GM21381 (cell line): ENCODE results near the gene FRMD3.
"Not testable (repeated sequence)": the region's sequence is repeated elsewhere in the genome, so short reads cannot be mapped to it uniquely, and the experiment has no call there.

Source experiments
- ATAC-seq: cut with Tn5 transposase; IDR thresholded peaks from one replicate; pipeline ENCODE4 v1.9.1; 2021; ENCODE audit warnings: mild to moderate bottlenecking, moderate library complexity; ENCODE audit not compliant: unreplicated experiment

FRMD3 gene

DNA sequence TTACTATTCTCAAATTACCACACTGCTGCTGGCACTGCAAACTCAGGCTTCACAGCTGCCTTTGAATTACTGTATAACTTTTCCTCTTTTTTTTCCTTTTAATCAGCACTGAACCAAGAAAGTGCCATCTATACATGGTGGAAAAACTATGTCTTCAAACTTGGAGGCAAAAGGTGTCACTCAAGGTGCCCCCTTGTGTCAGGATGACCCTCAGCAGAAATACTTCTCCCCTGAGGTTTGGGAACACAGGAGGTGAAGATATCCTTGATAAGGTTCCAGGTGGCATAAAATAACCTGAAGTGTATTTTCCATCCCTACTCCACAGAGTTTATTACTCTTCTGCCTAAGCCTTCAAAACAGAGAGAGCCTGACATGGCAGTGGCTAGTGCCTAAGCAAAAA is 14.5 kb downstream of the FRMD3 start:
- ATAC-seq = no peak

DNA sequence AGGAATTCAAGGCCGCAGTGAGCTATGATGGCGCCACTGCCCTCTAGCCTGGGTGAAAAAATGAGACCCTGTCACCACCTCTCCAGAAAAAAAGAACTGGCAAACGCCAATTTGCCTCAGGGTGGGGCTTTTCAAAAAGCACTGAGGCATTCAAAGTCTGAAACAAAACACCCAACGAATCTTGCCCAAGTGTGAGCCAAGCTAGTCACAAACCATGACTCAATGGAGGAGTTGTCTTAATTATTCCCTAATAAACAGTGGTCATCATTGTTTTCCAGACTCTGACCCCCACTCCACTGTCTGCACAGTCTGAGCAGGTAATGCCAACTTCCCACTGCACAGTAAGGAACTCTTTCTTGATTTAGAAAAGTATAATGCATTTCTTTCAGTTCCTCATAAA is 16.8 kb downstream of the FRMD3 start:
- no peak for ATAC-seq

DNA sequence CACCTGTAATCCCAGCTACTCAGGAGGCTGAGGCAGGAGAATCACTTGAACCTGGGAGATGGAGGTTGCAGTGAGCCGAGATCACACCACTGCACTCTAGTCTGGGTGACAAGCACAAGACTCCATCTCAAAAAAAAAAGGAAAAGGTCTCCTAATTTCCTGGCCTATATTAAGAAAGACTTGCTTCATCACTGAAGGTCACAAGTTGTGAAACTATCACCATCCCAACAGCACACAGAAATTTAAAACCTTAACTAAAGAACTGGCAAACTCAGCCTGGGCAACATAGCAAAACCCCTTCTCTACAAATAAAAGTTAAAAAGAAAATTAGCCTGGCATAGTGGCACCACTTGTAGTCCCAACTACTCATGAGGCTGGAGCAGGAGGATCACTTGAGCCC is 17.2 kb downstream of the FRMD3 start:
- ATAC-seq = no peak

DNA sequence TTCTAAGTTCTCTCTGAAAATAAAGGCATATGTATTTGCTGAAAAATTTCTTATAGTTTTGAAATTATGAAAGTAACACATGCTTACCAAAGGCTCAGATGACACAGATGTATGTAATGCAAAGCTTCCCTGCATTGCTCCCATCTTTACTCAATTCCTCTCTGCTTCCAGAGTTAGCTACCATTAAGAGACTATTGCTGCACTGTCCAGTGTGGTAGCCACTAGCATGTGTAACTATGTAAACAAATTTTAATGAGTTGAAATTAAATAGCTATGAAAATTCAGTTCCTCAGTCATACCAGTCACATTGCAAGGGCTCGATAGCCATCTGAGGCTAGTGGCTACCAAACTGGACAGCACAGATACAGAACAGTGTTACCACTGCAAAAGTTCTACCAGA is 17.9 kb downstream of the FRMD3 start:
- ATAC-seq = no peak

DNA sequence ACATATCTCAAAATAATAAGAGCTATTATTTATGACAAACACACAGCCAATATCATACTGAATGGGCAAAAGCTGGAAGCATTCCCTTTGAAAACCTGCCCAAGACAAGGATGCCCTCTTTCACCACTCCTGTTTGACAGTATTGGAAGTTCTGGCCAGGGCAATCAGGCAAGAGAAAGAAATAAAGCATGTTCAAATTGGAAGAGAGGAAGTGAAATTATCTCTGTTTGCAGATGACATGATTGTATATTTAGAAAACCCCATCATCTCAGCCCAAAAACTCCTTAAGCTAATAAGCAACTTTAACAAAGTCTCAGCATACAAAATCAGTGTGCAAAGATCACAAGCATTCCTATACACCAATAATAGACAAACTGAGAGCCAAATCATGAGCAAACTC is 20.2 kb downstream of the FRMD3 start:
- not testable (repeated sequence) for ATAC-seq

DNA sequence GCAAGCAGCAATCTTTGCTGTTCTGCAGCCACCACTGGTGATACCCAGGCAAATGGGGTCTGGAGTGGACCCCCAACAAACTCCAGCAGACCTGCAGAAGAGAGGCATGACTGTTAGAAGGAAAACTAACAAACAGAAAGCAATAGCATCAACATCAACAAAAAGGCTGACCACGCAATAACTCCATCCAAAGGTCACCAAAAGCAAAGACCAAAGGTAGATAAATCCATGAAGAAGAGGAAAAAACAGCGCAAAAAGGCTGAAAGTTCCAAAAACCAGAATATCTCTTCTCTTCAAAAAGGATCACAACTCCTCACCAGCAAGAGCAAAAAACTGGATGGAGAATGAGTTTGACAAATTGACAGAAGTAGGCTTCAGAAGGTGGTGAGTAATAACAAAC is 23.4 kb downstream of the FRMD3 start:
- no peak for ATAC-seq

DNA sequence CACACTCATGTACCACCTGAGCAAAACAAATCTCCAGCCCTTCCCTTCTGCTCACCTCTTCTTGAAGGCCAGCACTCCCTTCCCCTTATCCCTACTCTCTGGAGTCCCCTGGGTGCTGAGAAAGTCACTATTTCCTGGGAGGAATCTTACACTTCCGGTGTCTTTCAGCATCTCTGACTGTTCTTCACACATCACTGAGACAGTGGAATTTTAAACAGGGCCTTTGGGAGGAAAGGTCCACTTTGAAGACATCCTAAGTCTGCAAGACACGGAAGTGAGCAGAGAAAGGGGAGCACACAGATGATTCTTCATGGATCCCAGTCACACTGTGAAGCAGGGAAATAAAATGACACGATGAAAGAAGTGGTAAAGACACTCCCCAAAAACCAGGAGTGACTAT is 25.6 kb downstream of the FRMD3 start:
- no peak for ATAC-seq

DNA sequence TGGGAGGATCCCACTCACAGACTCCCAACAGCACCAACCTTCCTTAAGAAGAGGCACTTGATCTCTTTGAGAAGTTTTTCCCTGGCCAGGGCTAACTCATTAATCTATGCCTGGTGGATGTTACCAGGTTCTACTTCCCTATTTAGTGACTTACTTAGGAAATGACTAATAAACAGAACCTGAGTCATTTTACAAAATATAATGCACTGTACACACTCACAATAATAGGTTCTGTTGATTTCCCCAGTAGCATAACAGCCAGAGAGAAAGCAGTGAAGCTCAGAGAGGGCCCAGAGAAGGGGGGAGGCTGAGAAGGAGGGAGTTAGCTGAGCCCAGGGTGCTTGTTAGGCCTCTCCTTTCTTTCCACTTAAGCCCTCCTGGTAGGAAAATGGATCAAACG is 27.1 kb downstream of the FRMD3 start:
- ATAC-seq = peak; percentile 86

DNA sequence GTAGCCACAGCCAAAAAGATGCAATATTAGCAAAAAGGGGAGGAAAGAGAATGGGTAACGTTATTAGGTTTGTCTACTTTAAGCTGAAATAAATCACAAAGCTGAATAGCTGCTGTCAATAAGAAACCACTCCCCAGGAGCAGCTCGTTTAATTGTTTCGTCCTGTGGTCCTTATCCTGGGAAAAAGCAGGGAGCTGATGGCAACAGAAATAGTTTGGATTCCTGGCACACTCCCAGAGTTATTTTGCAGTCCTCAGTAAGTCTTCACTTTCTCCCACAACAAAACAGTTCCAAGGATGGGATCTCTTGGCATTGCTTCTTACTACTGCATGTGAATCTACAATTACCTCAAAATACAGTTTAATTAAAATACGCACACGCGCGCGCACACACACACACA is 28.8 kb downstream of the FRMD3 start:
- ATAC-seq = no peak

DNA sequence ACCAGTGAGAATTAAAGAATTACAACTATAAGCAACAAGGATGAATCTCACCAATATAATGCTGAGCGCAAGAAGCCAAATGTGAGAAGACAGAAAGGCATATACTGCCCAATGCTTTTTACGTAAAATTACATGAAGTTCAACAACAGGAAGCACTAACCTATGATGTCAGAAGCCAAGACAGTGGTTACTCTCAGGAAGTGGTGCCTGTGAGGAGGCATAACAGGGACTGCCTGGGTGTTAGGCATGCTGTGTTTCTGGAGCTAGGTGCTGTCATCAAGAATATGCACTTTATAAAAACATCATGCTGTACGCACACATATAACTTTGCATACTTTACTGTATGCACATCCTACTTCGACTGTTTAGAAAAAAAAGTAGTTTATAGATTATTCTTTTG is 30.1 kb downstream of the FRMD3 start:
- no peak for ATAC-seq

DNA sequence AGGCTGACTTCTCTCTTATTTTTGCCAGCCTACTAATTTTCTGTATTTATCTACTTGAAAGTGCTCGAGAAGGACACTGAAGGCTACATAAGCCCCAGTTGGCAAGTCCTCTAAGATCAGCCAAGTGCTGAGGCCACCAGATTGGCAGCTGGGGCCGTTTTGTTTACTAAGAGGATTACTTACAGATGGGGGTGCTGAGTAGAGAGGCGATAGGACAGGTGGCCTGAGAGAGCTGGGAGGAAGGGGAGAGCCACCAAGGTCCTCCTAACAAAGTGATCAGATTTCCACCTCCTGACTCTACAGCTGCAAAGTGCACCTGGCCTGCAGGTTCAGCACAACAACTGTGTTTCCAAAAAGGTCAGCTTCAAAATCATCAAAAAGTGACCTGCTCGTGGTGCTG is 32.9 kb downstream of the FRMD3 start:
- ATAC-seq = no peak

DNA sequence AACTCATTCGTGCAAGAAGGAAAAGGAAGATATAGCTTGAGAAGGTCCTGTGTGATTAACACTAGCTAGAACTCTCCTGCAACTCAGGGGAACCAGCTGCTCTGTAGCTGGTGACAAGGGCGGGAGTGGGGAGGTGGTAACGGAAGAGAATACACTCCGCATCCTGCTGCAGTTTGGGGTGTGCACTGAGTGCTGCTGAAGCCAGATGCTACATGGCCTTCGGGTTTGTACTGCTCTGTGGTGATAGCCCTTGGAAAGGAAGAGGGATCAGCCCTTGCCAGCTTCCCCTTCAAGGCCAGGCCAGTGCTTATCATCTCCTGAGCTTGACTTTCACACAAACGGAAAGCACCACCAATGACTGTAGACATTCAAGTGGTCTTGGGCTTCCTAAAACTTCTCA is 34.3 kb downstream of the FRMD3 start:
- ATAC-seq = no peak

DNA sequence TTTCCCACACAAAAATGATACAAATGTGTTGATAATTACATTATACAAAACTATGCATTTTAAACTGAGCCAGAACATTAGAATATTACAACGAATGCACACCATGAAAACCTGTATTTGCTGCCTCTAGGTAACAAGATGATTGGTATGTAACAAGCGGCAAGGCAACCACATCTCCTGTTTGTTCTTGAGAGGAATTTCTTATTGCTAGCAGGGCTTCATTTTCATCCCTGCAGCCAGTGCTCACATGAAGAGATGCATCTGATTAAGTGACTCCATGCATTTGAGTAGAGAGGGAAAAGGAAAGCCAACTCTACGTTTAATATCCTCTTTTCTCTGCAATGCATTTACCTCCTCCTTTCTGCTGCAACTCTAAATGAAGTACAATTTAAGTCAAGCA is 36.6 kb downstream of the FRMD3 start:
- ATAC-seq = no peak

DNA sequence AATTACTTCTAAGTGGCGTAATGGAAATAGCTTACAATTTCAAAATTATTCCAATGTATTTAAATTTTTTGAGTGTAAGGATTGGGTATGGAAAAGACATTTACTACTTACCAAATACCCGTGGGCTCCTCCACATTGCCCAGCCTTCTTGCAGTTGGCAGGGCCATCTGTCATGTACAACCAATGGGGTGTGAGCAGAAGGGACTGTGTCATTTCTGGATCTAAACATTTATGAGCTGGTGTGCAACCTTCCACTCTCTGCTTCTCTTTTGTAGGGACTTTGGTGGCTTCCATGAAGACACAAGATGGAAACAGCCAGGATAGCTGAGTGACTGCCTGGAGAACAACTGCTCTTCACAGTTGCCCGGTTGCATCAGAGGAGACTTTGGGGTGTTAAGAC is 40.8 kb downstream of the FRMD3 start:
- no peak for ATAC-seq

DNA sequence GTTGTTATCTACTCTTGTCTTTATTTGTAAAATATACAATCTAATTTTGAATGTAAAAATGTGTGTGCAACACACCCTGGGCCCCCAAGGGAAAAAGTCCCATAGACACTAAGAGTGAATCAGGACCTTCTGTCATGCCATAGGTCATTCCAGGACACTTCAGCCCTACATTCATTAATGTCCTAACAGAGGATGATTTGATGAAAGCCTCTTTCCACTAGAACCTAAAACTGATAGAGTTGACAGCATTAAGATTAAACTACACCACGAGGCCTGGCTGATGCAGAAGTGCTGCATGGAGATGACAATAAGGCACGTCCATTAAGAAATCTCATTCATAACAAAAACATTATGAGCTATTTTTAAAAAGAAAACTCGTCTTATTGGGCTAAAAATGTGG is 46.2 kb downstream of the FRMD3 start:
- ATAC-seq = no peak

DNA sequence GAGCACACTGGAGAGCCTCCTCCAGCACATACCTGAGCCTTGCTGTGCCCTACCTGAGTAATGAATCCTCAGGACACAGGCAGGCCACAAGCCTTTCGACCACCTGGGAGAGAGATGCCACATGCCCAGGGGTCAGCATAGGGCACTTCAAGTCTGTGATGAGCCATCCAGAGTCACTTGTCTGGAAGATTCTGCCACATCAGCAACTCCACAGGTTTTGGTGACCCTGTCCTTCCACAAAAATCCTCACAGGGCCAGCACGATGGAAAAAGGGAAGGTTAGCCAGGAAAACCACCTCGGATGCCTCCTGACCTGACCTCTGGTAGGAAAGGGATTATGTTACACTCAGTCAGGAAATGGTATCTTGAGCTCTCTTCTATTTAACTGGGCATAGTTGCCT is 46.8 kb downstream of the FRMD3 start:
- ATAC-seq = no peak

DNA sequence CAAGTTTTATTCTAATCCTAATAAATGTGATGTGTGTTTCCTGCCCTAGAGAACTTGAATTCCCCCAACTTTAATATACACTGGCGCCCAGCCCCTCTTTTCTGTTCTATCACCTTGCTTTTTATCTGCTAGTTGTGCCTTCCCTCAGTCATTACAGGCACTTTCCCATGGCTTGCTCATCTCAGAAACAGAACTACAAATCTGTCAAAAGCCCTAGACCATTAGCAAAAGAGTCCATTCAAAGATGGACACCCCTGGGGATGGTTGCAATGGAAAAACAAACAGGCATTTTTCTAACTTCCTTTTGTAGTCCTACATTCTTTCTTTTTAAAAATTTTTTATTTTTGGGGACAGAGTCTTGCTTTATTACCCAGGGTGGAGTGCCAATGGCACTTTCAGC is 48.2 kb downstream of the FRMD3 start:
- no peak for ATAC-seq

DNA sequence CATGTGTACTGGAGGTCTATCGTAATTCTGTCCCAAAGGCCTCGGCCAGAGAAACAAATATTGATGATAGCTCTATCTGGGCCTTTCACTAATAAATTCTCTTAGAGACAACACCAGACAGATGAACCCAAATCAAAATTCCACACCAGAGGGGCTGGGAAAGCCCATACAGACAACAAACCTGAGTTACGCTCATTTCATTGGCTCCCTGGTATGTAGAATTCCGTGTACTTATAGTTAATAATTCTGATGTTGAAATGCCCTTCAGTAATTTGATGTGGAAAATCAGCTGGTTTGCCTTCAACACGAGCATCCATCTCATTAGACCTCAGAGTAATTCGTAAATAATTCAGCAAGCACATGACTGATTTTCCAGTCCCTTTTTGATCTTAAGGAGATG is 53.2 kb downstream of the FRMD3 start:
- ATAC-seq = no peak

DNA sequence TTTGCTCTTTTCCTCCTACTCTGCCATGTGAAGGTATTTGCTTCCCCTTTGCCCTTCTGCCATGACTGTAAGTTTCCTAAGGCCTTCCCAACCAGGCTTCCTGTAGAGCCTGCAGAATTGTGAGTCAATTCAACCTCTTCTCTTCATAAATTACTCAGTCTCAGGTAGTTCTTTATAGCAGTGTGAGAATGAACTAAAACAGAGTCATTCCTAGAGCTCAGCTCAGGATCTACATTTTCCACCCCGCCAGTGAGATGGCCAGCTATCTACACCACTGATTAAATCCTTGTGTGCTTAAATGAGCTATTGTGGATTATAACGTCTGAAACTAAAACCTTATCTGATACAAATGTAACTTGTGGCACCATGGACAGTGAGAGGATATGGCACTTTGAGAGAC is 55.0 kb downstream of the FRMD3 start:
- no peak for ATAC-seq

DNA sequence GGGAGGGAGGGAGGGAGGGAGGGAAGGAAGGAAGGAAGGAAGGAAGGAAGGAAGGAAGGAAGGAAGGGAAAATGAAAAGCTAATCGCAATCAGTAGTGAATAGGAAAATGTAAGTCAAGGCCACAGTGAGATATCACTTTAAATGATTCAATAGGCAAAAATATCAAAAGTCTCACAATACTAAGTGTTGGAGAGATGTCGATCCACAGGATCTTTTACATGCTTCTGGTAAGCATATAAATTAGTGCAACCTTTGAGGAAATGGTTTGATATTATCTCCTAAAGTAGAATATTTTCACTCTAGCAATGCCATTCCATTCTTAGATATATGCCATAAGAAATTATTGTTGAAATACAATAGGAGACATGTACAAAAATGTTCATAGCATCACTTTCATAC is 58.4 kb downstream of the FRMD3 start:
- no peak for ATAC-seq

DNA sequence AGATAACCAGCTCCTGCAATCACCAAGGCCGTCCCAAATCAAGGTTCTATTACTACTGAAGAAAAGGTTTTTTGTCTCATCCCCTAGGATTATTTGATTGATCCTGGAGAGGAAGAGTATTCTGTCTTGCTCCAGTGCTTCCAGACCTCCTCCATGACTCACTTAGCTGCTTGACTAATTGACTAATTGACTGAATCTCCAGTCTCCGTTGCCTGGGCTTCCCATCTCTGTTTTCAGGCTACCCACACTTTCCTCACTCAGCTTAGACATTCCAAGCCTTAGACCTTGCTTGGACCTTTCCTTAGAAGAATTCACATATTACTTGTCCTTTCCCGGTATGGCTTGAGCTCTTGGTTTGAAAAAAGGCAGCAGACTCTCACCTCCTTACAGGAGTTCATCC is 60.6 kb downstream of the FRMD3 start:
- no peak for ATAC-seq

DNA sequence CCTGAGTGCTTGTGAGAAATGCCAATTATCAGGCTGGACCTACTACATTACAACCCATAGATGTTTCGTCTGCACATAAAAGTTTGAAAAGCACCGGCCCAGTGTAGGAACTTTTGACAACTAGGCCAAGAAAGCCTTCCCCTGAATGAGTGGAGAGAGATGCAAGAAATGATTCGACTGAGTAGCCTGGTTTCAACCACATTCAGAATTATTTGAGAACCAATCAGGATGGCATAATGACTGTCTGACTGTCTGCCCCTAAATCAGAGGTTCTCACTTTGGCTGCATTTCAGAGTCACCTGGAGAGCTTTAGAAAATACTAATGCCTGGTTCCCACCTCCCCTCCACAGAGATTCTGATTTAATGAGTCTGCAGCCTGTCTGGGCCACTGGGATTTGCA is 61.1 kb downstream of the FRMD3 start:
- no peak for ATAC-seq

DNA sequence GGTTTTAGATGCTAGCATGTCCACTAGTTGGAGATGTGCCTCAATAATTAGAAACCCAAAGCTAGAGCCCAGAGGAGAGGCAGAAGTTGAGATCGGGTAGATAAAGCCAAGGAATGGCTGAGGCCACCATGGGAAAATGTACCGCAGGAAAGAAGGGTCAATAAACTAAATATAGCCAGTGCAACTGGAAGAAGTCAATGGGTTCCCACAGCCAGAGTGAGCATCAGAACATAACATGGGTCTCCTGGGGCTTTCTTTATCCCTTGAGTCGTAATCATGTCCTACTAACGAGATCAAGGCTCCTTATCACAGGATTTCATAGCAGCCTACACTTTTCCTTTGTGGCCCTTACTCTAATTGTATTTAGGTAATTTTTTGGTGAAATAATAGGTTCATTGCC is 61.7 kb downstream of the FRMD3 start:
- ATAC-seq = no peak

DNA sequence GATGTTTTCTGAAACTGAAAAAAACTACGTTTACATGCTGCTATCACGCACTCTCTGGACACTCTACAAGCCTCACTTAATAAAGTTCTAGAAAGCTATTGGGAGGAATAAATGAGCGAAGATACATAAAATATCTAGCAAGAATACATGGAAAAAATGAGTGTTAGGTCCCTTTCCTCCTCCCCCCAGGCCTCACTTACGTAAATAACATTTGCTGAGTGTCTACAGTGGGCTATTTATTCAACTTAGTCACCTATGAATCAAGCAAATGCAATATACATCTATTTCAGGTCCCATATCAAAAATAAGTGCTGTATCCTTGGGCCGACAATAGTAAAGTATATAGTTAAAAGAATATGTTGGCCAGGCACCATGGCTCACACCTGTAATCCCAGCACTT is 62.5 kb downstream of the FRMD3 start:
- ATAC-seq = no peak
